ENCODE data around the gene DOK4.

Gene DOK4

DNA sequence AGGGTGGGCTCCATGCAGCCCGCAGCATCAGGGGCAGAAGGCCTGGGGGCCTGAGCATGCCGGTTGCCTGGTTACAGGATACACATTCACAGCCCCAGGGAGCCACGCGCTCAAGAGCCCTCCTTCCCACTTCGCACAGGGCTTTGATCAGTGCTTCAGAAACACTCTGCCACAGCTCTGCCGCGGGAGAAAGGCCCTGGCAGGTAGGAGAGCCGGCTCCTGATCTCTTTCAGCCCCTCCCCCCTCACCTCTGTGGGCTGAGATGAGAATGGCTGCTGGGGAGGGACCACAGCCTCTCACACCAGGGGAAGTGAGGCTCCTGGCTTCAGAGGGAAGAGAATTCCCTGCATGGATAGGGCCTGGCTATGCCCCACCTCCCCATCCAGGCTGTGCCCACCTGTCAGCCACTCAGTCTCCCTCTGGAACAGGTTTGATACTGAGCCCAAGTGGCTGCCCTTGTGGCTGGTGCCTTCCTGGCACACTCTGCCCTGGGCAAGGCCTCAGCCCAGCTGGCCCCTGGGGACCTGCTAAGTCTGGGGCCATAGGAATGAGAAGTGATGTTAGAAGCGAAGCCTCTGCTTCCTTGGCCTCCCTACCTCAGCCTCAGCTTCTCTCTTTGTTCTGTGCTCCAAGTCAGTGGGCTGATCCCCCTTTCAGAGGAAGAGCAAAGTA lies 8.6 kb downstream of the DOK4 start:
- DNase-seq (ENCODE audit: low read depth) = no peak

- DNase-seq (ENCODE audit: low read depth) = no peak
Measured at GRCh38 chr16:57476546-57477410, 9.5 kb downstream of the DOK4 start.

GRCh38 chr16:57475711-57476339 lies 10.5 kb downstream of the DOK4 start:
- DNase-seq (ENCODE audit: low read depth) = peak; percentile 71

- no peak for DNase-seq (ENCODE audit: low read depth)
Measured at GRCh38 chr16:57474671-57475661, 11.3 kb downstream of the DOK4 start.

DNA sequence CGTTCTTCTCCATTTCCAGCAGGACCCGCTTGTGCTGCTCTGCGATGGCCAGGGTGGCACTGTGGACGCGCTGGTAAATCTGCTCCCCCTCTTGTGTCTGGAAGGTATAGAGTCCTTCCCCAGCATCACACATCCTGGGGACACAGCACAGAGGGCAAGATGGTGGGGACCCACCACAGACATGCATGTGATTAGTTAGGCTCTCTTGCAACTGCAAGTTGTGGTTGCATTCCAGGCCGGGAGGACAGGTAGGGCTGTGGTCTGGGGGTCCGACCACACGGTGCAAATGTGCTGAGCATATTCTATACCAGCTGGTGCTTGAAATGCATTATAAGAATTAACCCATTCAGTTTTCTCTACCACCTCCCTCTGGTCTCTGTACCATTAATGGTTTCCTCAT lies 12.4 kb downstream of the DOK4 start:
- no peak for DNase-seq (ENCODE audit: low read depth)

DNA sequence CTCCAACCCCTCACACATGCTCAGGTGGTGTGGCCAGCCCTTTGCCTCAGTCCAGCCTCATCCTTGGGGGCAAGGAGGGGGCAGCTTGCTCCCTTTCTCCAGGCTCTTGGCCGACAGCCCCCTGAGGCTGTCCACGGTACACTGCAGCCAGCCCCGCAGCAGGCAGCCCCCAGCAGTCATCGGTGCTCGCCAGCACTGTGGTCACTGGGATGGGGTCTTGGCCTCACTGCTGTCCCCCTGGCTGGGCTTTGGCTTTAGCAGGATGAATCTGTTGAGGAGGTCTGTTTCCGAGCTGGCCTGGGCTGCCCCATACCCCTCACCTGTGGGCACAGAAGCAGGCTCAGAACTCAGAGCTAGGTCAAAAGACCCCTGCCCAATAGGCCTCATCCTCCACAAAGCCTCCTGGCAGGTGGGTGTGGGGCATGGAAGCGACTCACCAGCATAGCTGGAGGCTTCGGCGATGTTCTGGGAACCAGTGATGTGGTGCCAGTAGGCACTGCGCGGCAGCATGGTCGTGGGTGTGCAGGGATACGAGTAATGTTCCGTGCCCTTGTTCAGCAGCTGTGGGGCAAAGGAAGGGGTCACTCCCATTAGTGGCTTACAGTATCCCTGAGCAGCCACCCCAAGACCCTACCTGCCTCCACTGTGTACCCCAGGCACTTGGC lies 13.0 kb downstream of the DOK4 start:
- no peak for DNase-seq (ENCODE audit: low read depth)

DNA sequence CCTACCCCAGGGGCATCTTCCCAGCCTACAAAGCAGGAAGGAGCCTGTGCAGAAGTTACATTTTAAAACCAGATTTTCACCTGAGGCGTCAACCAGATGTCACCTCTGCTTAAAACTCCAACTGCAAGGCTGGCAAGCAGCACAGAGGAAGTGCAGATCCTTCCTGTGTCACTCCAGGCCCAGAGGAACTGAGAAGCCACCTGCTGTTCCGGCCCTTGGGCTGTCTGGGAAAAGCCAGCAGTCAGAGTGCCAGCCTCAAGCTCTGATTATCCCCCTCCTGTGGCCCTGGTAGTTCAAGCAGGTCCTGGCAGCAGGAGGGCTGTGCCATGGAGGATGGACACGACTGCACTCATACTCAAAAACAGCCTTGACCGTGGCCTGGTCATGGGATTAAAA lies 13.6 kb downstream of the DOK4 start:
- no peak for DNase-seq (ENCODE audit: low read depth)

- no peak for DNase-seq (ENCODE audit: low read depth)
Measured at GRCh38 chr16:57471852-57472664, 14.2 kb downstream of the DOK4 start.

DNA sequence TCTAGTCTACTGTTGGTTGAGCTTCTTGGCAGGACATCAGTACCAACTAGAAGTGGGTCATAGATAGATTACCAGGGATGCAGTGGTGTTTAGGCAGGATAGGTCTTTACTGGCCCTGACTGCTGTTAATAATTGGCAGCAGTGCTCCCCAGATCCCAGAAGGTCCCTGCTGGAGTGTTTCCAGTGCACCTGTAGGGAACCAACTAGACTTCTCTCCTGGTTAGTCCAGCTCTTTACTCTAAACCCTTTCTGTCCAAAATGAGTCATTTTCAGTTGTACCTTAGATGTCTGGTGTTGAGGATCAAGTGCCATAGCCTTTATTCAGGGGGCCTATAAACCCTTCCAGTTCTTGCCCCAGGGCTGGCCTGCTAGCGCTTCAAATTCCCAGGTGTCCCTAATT lies 15.1 kb downstream of the DOK4 start:
- no peak for DNase-seq (ENCODE audit: low read depth)

GRCh38 chr16:57470711-57471110 lies 15.6 kb downstream of the DOK4 start:
- DNase-seq (ENCODE audit: low read depth) = no peak

- DNase-seq (ENCODE audit: low read depth) = no peak
Measured at GRCh38 chr16:57469917-57470470, 16.3 kb downstream of the DOK4 start.

DNA sequence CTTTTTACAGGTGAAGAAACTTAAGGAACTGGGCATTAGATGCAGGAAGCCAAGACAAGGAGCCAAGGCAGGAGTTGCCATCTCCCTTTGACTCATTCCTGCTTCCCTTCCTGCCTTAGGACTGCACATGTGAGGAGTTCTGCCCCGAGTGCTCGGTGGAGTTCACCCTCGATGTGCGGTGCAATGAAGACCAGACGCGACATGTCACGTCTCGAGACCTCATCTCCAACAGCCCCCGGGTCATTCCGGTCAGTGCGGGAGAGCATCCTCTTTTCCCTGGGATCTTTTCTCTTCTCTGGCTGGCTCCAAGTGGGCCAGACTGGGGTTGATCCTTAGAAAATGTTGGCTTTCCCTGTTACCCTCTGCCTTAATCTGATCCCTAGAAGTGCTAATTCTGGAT lies 17.2 kb downstream of the DOK4 start:
- DNase-seq (ENCODE audit: low read depth) = no peak

GRCh38 chr16:57468346-57468745 lies 17.9 kb downstream of the DOK4 start:
- no peak for DNase-seq (ENCODE audit: low read depth)

DNA sequence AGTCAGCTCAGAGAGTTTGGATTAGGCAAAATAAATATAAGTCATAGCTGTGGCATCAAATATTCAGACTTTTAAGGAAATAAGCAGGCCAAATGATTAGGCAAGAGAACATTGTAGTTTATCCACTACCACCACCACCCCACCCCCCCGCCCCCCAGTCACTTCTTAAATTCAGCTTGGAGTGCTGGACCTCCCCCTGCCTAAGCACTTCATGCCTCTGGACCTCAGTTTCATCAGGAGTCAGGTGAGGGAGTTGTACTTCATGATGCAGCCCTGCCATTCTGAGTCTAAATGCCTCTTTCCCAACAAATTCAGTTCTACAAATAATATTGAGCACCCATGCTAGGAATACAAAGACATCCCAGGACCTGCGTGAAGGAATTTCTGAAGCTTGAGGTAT lies 21.8 kb downstream of the DOK4 start:
- DNase-seq (ENCODE audit: low read depth) = no peak

DNA sequence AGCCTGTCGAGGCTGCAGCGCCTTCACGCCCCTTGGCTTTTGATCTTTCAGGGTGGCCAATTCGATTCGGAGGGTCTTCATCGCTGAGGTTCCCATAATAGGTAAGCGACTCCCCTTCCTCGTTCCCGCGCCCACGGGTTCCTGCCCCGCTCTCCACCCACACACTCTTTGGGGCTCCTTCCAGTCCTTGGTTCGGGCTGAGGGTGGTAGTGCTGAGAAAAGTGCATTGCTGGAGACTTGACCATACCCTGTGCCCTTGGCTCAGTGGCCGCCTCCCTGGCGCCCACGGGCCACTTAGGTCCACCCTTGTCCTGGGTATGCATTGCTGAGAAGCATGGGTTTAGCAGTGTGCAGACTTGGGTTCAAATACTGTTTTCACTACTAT lies 23.3 kb downstream of the DOK4 start:
- DNase-seq (ENCODE audit: low read depth) = no peak

DNA sequence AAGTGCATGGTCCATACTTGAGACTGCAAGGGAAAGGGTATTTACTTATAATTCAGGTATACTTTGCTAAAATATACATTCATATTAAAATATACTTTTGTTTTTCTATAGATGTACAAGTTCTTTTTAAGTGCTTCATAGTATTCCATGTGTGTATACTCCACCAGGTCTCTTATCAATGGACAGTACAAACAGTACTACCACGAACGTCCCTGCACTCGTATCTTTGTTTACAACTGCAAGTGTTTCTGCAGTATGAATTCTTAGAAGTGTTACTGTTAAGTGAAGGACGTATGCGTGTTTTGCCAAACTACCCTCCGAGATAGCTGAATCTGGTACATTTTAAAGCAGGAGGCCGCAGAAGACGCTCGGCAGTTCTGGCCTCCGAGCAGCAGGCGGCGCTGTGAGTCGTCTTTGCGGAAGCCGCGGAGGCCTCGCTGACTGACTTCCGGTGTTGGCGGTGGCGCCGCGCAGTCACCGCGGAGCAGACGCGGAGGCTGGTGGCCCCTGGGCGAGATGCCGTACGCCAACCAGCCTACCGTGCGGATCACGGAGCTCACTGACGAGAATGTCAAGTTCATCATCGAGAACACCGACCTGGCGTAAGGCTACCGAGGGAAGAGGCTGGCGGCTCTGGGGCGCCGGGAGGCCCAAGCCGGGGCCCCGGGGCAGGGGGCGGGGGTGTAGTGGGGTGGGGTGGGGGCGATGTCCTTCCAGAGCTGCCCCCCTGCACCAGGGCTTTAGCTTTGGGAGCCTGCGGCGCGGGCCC lies 23.9 kb downstream of the DOK4 start, which contains the start of gene POLR2C:
POLR2C (plus strand) TSS at position 471 of the 769 bp plus-strand sequence; CDS start at position 517, 46 bp downstream.
- DNase-seq (ENCODE audit: low read depth) = peak; percentile 89

GRCh38 chr16:57452021-57452420 lies 34.3 kb downstream of the DOK4 start:
- no peak for DNase-seq (ENCODE audit: low read depth)

DNA sequence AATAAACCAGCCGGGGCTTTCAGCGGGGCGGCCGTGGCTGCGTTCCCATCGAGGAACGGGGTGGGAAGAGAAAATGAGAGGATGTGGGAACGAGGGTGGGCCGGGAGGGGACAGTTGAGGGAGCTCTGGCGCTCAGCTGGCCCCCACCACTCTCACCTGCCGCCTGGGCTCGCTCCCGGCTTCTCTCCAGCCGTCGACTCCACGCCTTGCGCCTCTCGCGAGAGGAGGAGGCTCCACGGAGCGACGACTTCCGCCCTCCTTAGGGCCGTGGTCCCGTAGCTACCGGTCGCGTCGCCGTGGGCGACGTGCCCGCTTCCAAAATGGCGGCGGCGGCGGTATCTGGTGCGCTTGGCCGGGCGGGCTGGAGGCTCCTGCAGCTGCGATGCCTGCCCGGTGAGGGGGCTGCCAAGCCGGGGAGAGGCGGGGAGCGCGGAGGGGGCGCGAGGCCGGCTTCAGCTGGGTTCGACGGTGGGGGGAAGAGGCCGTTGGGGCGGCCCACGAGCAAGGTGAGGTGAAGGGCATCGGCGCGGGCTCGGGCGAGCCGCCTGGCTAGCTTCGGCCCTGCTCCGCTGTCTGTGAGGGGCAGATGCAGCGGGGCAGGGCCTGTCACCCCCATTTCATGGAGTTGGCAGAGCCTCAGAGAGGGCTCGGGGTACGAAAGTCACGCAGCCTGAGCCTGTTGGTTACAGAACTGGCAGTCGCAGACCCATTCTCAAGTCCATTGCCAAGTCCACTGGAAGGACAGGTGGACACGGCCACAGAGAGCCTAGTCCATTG lies 38.9 kb downstream of the DOK4 start, which contains the start of the genes CIAPIN1 and COQ9:
CIAPIN1 (minus strand) TSS at position 200 of the 777 bp plus-strand sequence. CDS start 6,457 bp downstream, outside the sequence.
COQ9 (plus strand) TSS at position 294 of the 777 bp plus-strand sequence; CDS start at position 321, 27 bp downstream.
- peak; percentile 88 for DNase-seq (ENCODE audit: low read depth)
